Activated naive CD8-positive, alpha-beta T cell treated with anti-CD3 and anti-CD28 coated beads, Interleukin-2, amount 50 U/mL, for 24 hours (primary cell): ENCODE data around the gene AIMP2.
"Not testable (repeated sequence)": the region's sequence is repeated elsewhere in the genome, so short reads cannot be mapped to it uniquely, and the experiment has no call there.

Experiments
- ATAC-seq: fragments of 150-1000 bp; cut with Tn5 transposase; one replicate; pipeline ENCODE4 v1.10.0; 2021
- DNase-seq: peaks from one replicate; pipeline ENCODE4 v3.0.0; 2021
- H3K27ac Mint-ChIP-seq: one replicate; pipeline ENCODE4 v1.8.0; 2021; ENCODE audit warnings: mild to moderate bottlenecking, mixed read lengths
- H3K27me3 Mint-ChIP-seq: one replicate; pipeline ENCODE4 v1.8.0; 2021; ENCODE audit warnings: mixed read lengths
- H3K36me3 Mint-ChIP-seq: one replicate; pipeline ENCODE4 v1.8.0; 2021; ENCODE audit warnings: low read depth, mixed read lengths
- H3K4me1 Mint-ChIP-seq: one replicate; pipeline ENCODE4 v1.8.0; 2021; ENCODE audit warnings: mixed read lengths
- H3K4me3 Mint-ChIP-seq: one replicate; pipeline ENCODE4 v1.8.0; 2021; ENCODE audit warnings: mild to moderate bottlenecking, moderate library complexity, mixed read lengths
- H3K9me3 Mint-ChIP-seq: one replicate; pipeline ENCODE4 v1.8.0; 2021; ENCODE audit warnings: mixed read lengths

The AIMP2 gene

DNA sequence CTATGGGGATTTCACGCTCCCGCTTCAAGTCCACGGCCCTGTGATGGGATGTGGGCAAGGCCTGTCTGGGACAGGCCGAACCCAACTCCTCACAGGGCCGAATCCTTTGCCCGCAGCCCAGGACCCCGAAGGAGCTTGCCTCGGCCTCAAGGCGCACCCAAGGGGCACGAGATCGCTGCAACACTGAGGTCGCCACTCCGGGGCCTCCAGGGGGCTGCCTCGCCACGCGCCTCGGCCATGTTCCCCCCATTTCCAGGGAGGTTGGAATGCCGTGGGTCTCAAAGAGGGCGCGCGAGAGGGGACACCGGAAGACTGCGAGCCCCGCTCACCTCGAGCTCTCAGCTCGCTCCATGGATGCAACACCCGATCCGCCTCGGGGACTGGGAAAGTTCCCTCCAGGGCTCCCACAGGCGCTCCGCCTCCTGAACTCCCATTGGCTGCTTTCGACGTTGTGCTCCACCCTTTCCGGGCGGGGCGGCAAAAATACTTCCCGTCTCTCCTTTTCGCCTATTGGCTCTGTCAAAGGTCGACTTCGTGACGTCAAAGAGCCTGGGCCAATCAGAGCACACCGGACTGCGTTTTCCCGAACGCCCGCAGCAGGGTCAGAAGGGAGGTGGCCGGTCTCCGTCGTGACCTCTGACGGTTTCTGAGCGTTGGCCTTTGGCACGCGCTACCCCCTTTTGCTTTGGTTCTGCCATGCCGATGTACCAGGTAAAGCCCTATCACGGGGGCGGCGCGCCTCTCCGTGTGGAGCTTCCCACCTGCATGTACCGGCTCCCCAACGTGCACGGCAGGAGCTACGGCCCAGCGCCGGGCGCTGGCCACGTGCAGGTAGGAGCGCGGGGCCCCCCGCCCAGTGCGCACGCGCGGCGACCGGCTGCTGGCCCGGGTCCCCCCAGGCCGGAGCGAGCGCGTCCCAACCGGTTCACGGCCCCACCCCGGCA lies at the start of gene AIMP2, which contains the start of gene PMS2:
AIMP2 (plus strand) TSS at position 605 of the 944 bp plus-strand sequence; CDS start at position 697, 92 bp downstream.
PMS2 (minus strand) TSS at position 382 of the 944 bp plus-strand sequence; CDS start at position 352, 30 bp downstream.
- H3K36me3 Mint-ChIP-seq = peaks cover 29% of the 10 kb centered on the region
- H3K4me1 Mint-ChIP-seq = peaks cover 42% of the 10 kb centered on the region
- H3K27me3 Mint-ChIP-seq = no peaks in the 10 kb centered on the region
- peak within 1 kb of the TSS; percentile 87 for H3K4me3 Mint-ChIP-seq
- peak; percentile 97 for DNase-seq
- H3K27ac Mint-ChIP-seq = peak within 1 kb of the TSS; percentile 94
- no peaks in the 10 kb centered on the region for H3K9me3 Mint-ChIP-seq
- ATAC-seq = peak; percentile 95

DNA sequence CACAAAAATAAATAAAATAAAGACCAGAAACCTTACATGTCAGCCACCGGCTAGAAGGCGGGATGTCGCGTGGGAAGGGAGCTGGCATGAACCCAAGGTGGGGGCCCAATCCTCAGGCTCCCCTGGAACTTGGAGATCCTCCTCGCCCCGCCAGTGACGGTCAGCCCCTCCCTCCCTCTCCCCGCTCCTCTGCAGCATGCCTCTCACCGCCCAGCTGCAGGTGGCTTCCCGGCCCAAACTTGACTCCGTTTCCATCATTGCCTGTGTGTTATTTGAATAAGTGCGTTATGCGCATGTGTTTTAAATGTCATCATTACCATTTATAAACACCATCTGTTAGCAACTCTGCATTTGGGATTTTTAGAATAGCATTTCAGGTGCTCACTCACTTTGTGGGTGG lies 45.9 kb upstream of the AIMP2 start:
- not testable (repeated sequence) for H3K36me3 Mint-ChIP-seq, DNase-seq, H3K4me3 Mint-ChIP-seq, ATAC-seq, H3K4me1 Mint-ChIP-seq, H3K9me3 Mint-ChIP-seq, H3K27me3 Mint-ChIP-seq, H3K27ac Mint-ChIP-seq

DNA sequence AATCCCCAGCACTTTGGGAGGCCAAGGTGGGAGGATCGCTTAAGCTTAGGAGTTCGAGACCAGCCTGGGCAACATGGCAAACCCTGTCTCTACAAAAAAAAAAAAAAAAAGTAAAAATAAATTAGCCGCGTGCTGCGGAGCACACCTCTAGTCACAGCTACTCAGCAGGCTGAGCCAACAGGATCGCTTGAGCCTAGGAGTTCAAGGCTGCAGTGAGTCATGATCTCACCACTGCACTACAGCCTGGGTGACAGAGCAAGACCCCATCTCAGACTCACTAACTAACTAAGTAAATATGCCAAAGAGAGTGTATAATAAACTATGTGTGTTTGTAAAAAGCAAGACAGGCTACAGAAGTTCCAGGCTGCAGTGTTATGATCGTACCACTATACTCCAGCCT lies 45.3 kb upstream of the AIMP2 start:
- not testable (repeated sequence) for H3K36me3 Mint-ChIP-seq, ATAC-seq, H3K27me3 Mint-ChIP-seq, H3K27ac Mint-ChIP-seq, H3K4me3 Mint-ChIP-seq, H3K9me3 Mint-ChIP-seq, H3K4me1 Mint-ChIP-seq, DNase-seq

DNA sequence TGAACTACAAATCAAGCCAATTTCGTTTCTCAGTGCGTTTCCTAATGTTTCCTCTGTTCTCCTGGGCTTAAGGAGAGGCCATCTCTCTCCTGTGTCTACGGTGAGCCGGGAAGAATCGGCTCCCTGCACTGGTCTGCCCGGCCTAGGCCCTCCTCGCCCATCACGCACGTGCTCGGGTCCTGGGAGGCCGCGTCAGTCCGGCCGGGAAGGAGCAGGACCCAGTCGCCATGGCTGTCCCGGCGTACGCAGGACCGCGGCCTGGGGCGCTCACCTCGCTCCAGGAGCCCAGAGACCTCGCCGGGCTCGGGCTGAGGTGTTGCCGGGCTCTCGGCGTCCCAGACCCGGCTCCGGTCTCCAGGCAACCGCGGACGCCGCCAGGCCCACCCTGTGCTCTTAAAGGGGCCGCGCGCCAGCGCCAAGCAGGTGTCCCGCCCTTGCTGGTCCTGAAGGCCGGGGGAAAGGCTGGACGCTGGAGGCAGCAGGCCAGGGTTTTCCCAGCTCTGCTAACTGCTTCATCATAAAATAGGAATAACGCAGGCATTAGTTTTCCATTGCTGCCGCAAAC lies 38.6 kb upstream of the AIMP2 start, which contains the start of gene RSPH10B:
RSPH10B (minus strand) TSS at position 343 of the 565 bp plus-strand sequence. CDS start 3,573 bp downstream, outside the sequence.
- not testable (repeated sequence) for DNase-seq, H3K4me3 Mint-ChIP-seq

DNA sequence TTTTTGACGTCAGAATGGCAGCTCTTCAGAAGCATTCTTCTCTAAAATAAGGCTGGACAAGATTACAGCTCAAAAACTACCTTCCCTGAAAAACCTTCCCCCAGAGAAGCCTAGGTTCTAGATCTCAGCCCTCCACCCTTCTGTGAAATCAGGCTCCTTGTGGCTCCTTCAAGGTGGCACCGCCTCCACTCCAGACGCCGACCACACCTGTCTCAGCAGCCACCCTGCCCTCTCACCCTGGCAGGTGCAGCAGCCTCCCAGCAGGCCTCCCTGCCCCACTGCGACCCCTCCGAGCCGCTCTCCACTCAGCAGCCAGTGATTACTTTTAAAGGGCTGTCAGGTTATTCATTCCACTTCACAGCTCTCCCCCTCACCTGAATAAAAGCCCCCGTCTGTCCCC lies 35.5 kb upstream of the AIMP2 start:
- not testable (repeated sequence) for DNase-seq, H3K36me3 Mint-ChIP-seq, H3K4me3 Mint-ChIP-seq, ATAC-seq, H3K4me1 Mint-ChIP-seq, H3K27ac Mint-ChIP-seq, H3K9me3 Mint-ChIP-seq, H3K27me3 Mint-ChIP-seq

More for the DNA sequence above, 38.6 kb upstream of the AIMP2 start, which contains the start of gene RSPH10B:
- not testable (repeated sequence) for H3K36me3 Mint-ChIP-seq, H3K27ac Mint-ChIP-seq, H3K27me3 Mint-ChIP-seq, H3K4me1 Mint-ChIP-seq, H3K9me3 Mint-ChIP-seq
- peak; percentile 21 for ATAC-seq

DNA sequence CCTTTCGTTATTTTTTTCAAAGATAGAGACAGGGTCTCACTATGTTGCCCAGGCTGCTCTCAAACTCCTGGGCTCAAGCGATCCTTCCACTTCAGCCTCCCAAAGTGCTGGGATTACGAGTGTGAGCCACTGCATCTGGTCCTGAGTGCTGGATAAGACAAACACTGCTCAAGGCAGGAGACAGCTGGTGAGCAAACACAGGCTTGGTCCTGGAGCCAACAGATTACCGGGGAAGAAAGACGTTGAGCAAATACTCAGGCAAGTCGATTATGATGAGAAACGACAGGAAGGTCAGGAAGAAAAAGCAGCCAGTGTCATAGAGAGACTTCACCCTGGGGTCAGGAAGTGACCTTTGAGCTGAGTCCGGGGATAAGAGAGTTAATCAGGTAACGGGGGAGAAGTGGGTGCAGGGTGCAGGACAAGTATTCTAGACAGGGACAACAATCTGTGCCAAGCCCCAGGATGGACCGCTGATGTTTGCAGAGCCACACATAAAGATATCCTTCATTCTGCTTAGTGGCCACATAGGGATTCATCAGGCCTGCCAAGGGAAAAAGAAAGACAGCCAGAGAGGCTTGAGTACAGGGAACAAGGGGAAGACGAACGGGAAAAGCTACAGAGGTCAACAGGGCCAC lies 29.3 kb upstream of the AIMP2 start:
- not testable (repeated sequence) for H3K4me3 Mint-ChIP-seq, DNase-seq, H3K27me3 Mint-ChIP-seq, H3K27ac Mint-ChIP-seq, H3K9me3 Mint-ChIP-seq, H3K4me1 Mint-ChIP-seq, ATAC-seq
- H3K36me3 Mint-ChIP-seq = peaks cover 13% of the 10 kb centered on the region

DNA sequence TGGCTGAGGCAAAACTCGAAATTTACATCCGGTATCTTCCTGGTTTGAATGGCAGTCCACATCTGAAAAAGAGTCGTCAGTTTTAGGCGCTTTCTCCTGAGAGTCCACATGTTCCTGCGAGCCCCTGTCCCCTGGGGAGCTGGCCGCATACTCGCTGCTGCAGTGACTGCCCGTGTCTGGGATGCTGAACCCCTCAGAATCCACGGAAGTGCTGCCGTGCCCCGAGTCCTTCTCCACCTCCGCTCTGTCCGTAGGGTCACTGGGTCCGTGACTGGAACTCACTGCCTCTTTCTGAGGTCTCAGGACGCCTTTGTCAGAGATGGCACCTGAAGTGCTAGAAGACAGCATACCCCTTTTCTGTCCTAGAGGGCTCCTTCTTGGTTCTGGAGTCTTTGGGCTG lies 22.0 kb upstream of the AIMP2 start:
- H3K36me3 Mint-ChIP-seq = peaks cover 25% of the 10 kb centered on the region
- not testable (repeated sequence) for H3K4me3 Mint-ChIP-seq, H3K9me3 Mint-ChIP-seq, H3K27me3 Mint-ChIP-seq, H3K27ac Mint-ChIP-seq, ATAC-seq, DNase-seq, H3K4me1 Mint-ChIP-seq

DNA sequence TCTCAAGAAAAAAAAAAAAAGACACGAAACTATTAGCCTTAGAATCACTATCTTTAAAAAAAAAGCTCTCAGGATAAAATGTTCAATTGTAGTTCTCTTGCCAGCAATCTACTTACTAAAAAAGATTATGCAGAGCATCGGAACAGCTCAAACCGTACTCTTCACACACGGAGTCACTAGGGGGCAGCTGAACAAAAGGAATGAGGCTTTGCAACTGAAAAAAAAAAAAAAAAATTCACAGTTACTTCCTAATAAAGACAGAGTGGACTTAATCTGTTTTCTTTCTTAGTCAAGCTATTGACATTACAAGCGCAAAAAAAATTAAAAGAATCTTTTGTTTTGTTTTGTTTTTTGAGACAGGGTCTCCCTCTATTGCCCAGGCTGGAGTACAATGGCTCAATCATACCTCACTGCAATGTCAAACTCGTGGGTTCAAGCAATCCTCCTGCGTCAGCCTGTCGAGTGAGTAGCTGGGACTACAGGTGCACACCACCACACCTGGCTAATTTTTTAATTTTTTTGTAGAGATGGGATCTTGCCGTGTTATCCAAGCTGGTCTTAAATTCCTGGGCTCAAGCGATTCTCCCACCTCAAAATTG lies 11.8 kb upstream of the AIMP2 start:
- Mint-ChIP-seq H3K4me3 (no peak overlapping the region), H3K36me3 (peaks cover 34% of the 10 kb centered on the region), H3K4me1 (no peaks in the 10 kb centered on the region), H3K27me3 (no peaks in the 10 kb centered on the region), H3K27ac (no peak overlapping the region), H3K9me3 (no peaks in the 10 kb centered on the region)
- no peak for DNase-seq
- no peak for ATAC-seq

DNA sequence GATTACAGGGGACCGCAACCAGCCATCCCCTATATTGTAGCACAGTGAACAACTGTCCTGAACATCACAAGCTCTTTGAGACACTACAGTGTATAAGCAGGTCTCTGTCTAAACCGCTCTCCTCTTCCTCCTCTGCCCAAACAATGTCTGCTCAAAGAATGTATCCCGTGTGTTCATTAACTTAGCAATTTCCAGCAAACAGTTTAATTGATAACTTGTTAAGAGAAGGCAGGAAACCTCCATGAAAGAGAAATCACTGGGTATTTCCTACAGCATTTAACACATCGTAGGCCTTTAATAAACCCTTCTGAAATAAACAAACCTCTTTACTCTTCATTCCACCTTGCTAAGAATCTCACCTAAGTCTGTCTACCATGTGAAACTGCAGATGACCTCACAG lies 1.7 kb upstream of the AIMP2 start:
- Mint-ChIP-seq H3K27ac (peak overlapping the region; percentile 74), H3K4me3 (peak overlapping the region; percentile 87), H3K9me3 (no peaks in the 10 kb centered on the region), H3K27me3 (no peaks in the 10 kb centered on the region), H3K4me1 (peaks cover 36% of the 10 kb centered on the region), H3K36me3 (peaks cover 28% of the 10 kb centered on the region)
- ATAC-seq (no peak), DNase-seq (no peak)

DNA sequence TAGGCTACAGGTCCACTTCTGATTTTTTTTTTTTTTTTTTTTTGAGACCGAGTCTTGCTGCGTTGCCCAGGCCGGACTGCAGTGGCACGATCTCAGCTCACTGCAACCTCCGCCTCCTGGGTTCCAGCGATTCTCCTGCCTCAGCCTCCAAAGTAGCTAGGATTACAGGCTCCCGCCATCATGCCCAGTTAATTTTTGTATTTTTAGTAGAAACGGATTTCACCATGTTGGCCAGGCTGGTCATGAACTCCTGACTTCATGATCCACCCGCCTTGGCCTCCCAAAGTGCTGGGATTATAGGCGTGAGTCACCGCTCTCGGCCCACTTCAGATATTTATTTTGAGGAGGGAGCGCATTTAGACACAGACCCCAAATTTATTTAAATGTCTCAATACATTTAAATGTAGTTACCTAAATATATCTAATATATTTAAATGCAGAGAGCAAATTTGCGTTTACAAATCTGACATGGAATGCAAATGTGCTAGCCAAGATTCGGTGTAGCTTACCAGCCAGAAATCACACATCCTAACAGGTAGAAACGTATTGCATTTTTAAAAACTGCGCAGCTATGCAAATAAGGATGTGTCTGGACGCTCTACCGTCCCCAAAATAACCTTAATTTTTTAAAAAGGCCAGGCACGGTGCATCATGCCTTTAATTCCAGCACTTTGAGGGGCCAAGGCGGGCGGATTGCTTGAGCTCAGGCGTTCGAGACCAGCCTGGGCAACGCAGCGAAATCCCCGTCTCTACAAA lies 1.1 kb upstream of the AIMP2 start:
- H3K27me3 Mint-ChIP-seq, DNase-seq, H3K9me3 Mint-ChIP-seq, ATAC-seq: not testable (repeated sequence)
- peak overlapping the region; percentile 87 for H3K4me3 Mint-ChIP-seq
- H3K27ac Mint-ChIP-seq = peak overlapping the region; percentile 94
- H3K36me3 Mint-ChIP-seq = peaks cover 31% of the 10 kb centered on the region
- H3K4me1 Mint-ChIP-seq = peaks cover 41% of the 10 kb centered on the region

DNA sequence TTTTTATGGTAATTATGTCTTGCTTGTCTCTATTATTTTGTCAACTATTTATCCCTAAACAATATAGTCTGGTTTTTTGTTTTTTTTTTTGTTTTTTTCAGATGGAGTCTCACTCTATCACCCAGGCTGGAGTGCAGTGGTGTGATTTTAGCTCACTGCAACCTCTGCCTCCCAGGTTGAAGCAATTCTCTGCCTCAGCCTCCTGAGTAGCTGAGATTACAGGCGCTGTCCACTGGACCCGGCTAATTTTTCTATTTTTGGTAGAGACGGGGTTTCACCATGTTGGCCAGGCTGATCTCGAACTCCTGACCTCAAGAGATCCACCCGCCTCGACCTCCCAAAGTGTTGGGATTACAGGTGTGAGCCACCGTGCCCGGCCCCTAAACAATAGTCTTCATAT lies 1.3 kb downstream of the AIMP2 start:
- Mint-ChIP-seq H3K27ac (peak overlapping the region; percentile 94), H3K36me3 (peaks cover 38% of the 10 kb centered on the region), H3K4me1 (peaks cover 47% of the 10 kb centered on the region), H3K4me3 (peak overlapping the region; percentile 87)
- H3K9me3 Mint-ChIP-seq, ATAC-seq, H3K27me3 Mint-ChIP-seq, DNase-seq: not testable (repeated sequence)

DNA sequence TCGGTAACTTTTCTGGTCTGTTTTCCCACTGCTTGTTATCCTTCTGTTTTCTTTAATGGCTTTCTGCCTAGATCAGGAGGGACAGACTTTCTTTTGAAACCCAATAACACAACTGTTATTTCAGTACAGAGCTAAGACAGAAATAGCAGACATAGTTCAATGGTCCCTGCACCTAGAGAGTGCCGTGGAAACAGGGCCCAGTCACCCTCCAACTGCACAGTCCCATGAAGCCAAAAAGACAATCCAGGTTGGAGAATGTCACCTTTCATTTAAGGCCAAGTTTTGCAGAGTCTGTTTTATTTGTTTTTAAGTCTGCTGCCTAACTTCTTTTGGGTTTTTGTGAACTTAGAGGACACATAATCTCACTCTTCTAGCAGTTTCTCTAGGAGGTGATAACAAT lies 2.5 kb downstream of the AIMP2 start:
- Mint-ChIP-seq H3K9me3 (no peaks in the 10 kb centered on the region), H3K4me1 (peaks cover 47% of the 10 kb centered on the region), H3K4me3 (peak overlapping the region; percentile 87), H3K27ac (peak overlapping the region; percentile 8), H3K27me3 (no peaks in the 10 kb centered on the region), H3K36me3 (peaks cover 47% of the 10 kb centered on the region)
- no peak for ATAC-seq
- DNase-seq = no peak

DNA sequence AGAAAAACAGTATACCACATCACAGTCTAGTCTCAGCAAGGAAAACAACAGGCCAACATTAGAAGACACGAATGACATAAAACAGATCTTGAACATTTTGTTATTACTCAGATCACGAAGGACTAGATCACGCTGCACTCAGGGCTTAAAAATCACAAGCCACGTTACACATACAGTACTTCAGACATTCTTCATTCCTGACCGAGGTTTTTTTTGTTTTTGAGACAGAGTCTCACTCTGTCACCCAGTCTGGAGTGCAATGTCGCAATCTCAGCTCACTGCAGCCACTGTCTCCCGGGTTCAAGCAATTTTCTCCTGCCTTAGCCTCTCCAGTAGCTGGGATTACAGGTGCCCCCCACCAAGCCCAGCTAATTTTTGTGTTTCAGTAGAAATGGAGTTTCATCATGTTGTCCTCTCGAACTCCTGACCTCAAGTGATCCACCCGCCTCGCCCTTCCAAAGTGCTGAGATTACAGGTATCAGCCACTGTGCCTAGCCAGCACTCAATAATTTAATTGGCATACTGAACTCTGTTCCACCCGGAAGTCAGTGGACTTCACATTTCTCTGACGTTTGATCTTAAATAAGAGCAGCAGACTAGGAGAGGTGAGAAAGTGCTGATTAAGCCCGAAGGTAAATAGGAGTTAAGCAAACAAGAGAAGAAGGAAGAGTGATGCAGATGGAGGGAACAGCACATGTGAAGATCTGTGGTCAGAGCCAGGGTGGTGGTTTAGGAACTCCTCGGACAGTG lies 3.5 kb downstream of the AIMP2 start:
- peaks cover 51% of the 10 kb centered on the region for H3K36me3 Mint-ChIP-seq
- H3K27ac Mint-ChIP-seq = peak overlapping the region; percentile 43
- DNase-seq (no peak), ATAC-seq (no peak)
- H3K9me3 Mint-ChIP-seq = no peaks in the 10 kb centered on the region
- H3K27me3 Mint-ChIP-seq = no peaks in the 10 kb centered on the region
- H3K4me1 Mint-ChIP-seq = peaks cover 39% of the 10 kb centered on the region
- no peak overlapping the region for H3K4me3 Mint-ChIP-seq
